Esophagus muscularis mucosa (tissue), 4 donors: Measurements from ENCODE around the gene ARAF.

Source experiments
- EP300 ChIP-seq: sonication (generic); formaldehyde crosslinking; IDR thresholded peaks from one replicate; pipeline ENCODE4 v1.6.1; 2017; ENCODE audit warnings: antibody characterized with exemption
- POLR2A ChIP-seq: fragments of 450-650 bp; IDR thresholded peaks from one replicate; pipeline ENCODE4 v1.6.1; 2017; ENCODE audit warnings: antibody characterized with exemption, moderate library complexity, mild to moderate bottlenecking, low read depth
- POLR2AphosphoS5 ChIP-seq, 2 donors: sonication (generic); formaldehyde crosslinking; IDR thresholded peaks; one replicate each; pipeline ENCODE4 v1.6.1; 2017; ENCODE audit warnings: antibody characterized with exemption in 2 of 2
- TF ChIP-seq, protein P1 (sequence below), 3 experiments: fragments of 200-600 bp in 2 of 3; fragments of 450-650 bp in 1 of 3; sonication (generic) in 2 of 3; IDR thresholded peaks; one replicate each; pipeline ENCODE4 v1.5.1; 2017 to 2019; ENCODE audit warnings: antibody characterized with exemption in 3 of 3, mild to moderate bottlenecking in 2 of 3, moderate library complexity in 1 of 3

DNA sequence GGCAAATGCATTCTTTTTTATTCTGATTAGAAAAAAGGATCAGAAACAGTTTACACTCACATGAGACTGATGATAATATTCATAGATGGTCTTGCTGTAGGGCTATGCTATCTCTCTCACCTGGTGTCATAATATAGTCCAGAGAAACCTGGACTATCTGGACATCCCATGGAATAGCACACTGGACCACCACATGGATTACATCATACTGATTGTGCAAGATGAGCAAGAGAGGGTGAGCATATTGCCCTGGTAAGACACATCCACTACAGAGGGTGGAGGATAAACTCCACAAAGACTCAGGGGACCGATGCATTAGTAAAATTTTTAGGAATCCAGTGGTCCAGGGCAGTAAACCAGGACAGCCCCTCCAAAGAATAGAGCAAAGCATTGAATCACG lies 50.5 kb downstream of the ARAF start:
- TF ChIP-seq, protein P1, sequence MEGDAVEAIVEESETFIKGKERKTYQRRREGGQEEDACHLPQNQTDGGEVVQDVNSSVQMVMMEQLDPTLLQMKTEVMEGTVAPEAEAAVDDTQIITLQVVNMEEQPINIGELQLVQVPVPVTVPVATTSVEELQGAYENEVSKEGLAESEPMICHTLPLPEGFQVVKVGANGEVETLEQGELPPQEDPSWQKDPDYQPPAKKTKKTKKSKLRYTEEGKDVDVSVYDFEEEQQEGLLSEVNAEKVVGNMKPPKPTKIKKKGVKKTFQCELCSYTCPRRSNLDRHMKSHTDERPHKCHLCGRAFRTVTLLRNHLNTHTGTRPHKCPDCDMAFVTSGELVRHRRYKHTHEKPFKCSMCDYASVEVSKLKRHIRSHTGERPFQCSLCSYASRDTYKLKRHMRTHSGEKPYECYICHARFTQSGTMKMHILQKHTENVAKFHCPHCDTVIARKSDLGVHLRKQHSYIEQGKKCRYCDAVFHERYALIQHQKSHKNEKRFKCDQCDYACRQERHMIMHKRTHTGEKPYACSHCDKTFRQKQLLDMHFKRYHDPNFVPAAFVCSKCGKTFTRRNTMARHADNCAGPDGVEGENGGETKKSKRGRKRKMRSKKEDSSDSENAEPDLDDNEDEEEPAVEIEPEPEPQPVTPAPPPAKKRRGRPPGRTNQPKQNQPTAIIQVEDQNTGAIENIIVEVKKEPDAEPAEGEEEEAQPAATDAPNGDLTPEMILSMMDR (IDR thresholded peaks at IDR 0.05) = no peak
- TF ChIP-seq POLR2A (no peak), EP300 (no peak), POLR2AphosphoS5 (IDR thresholded peaks at IDR 0.05) (no peak)
